IMR-90 (cell line): Measurements from ENCODE around the gene RINT1. TPM values are rescaled to one million over a fixed set of nuclear protein-coding genes. Genes with fewer than 3 reads are reported as not detected.

Experiments used
- ATAC-seq: fragments of 200-7000 bp; cut with Tn5 transposase; 2 replicates; pipeline ENCODE4 v1.9.1; 2020; ENCODE audit warnings: low read depth, mild to moderate bottlenecking, moderate library complexity
- BruUV-seq: library from RNA; stranded (reverse); fragments of 400-500 nt; replicated peaks from 2 replicates; lab custom pipeline; 2021; lab: Mats Ljungman, UMichigan
- CTCF ChIA-PET: fragments of 300-600 bp; formaldehyde crosslinking; extraction: SDS; loops from one replicate; lab custom pipeline; 2021; ENCODE audit warnings: antibody characterized with exemption; lab: Yijun Ruan, JAX
- POLR2A ChIA-PET: fragments of 300-600 bp; sonication (Branson Sonifier 250); formaldehyde crosslinking; loops from one replicate; lab custom pipeline; 2022; ENCODE audit warnings: antibody characterized with exemption; ENCODE audit not compliant: unreplicated experiment; lab: Charles Lee
- DNase-seq: peaks from one replicate; pipeline ENCODE4 v3.0.0; 2013
- H2AFZ ChIP-seq: replicated peaks from 2 replicates; pipeline ENCODE3; 2013; ENCODE audit warnings: low read length, mild to moderate bottlenecking; ENCODE audit not compliant: poor library complexity
- H2AK5ac ChIP-seq: 2 replicates; pipeline ENCODE4 v1.6.1; 2013; ENCODE audit warnings: low read depth, low read length, inconsistent platforms
- H2AK9ac ChIP-seq: replicated peaks from 2 replicates; pipeline ENCODE3; 2013; ENCODE audit warnings: mild to moderate bottlenecking, low read depth, low read length, moderate library complexity; ENCODE audit not compliant: poor library complexity
- H2BK120ac ChIP-seq: 2 replicates; pipeline ENCODE4 v1.6.1; 2013; ENCODE audit warnings: low read depth, low read length, inconsistent platforms
- H2BK15ac ChIP-seq: 3 replicates; pipeline ENCODE4 v1.6.1; 2013; ENCODE audit warnings: low read depth, low read length, inconsistent platforms
- H2BK20ac ChIP-seq: 2 replicates; pipeline ENCODE4 v1.6.1; 2013; ENCODE audit warnings: low read depth, mild to moderate bottlenecking, inconsistent platforms, low read length, moderate library complexity
- H2BK5ac ChIP-seq: 2 replicates; pipeline ENCODE4 v1.6.1; 2013; ENCODE audit warnings: mild to moderate bottlenecking, low read depth, low read length, inconsistent platforms; ENCODE audit not compliant: poor library complexity, severe bottlenecking
- H3K14ac ChIP-seq: replicated peaks from 2 replicates; pipeline ENCODE4 v1.6.1; 2013; ENCODE audit warnings: low read depth, low read length, inconsistent platforms
- H3K18ac ChIP-seq: 2 replicates; pipeline ENCODE4 v1.6.1; 2013; ENCODE audit warnings: low read depth, low read length, control low read depth
- H3K23ac ChIP-seq: 2 replicates; pipeline ENCODE4 v1.6.1; 2013; ENCODE audit warnings: low read depth, low read length, inconsistent platforms
- H3K27ac ChIP-seq: 2 replicates; pipeline ENCODE4 v1.5.1; 2013; ENCODE audit warnings: mild to moderate bottlenecking, control low read depth, low read length; ENCODE audit not compliant: insufficient read depth
- H3K27me3 ChIP-seq: 2 replicates; pipeline ENCODE4 v1.6.1; 2013; ENCODE audit warnings: low read length; ENCODE audit not compliant: control insufficient read depth, insufficient read depth
- H3K36me3 ChIP-seq: 2 replicates; pipeline ENCODE4 v1.6.1; 2013; ENCODE audit warnings: low read length, mixed read lengths; ENCODE audit not compliant: control insufficient read depth, insufficient read depth
- H3K4ac ChIP-seq: 2 replicates; pipeline ENCODE4 v1.6.1; 2013; ENCODE audit warnings: low read depth, low read length, inconsistent platforms
- H3K4me1 ChIP-seq: 2 replicates; pipeline ENCODE4 v1.6.1; 2013; ENCODE audit warnings: low read length, mixed read lengths; ENCODE audit not compliant: control insufficient read depth, insufficient read depth
- H3K4me2 ChIP-seq: 2 replicates; pipeline ENCODE4 v1.6.1; 2013; ENCODE audit warnings: low read depth, mild to moderate bottlenecking, control low read depth, low read length, moderate library complexity
- H3K4me3 ChIP-seq: 2 replicates; pipeline ENCODE4 v1.5.1; 2013; ENCODE audit warnings: low read depth, mild to moderate bottlenecking, control low read depth, low read length, moderate library complexity; ENCODE audit not compliant: insufficient read depth
- H3K56ac ChIP-seq: 2 replicates; pipeline ENCODE4 v1.6.1; 2013; ENCODE audit warnings: low read length, inconsistent platforms; ENCODE audit not compliant: insufficient read depth; ENCODE audit errors: extremely low read depth
- H3K79me1 ChIP-seq, 2 experiments: 2 replicates each; pipeline ENCODE4 v1.6.1; 2013; ENCODE audit warnings: low read length in 2 of 2, inconsistent platforms in 1 of 2, low read depth in 1 of 2
- H3K9ac ChIP-seq: 2 replicates; pipeline ENCODE4 v1.6.1; 2013; ENCODE audit warnings: low read depth, low read length, control low read depth
- H3K9me1 ChIP-seq: 2 replicates; pipeline ENCODE4 v1.6.1; 2013; ENCODE audit warnings: low read length, inconsistent platforms; ENCODE audit not compliant: insufficient read depth
- H3K9me3 ChIP-seq: 2 replicates; pipeline ENCODE4 v1.6.1; 2013; ENCODE audit warnings: low read length; ENCODE audit not compliant: control insufficient read depth, insufficient read depth
- H4K20me1 ChIP-seq: 2 replicates; pipeline ENCODE4 v1.6.1; 2013; ENCODE audit warnings: low read length, inconsistent platforms; ENCODE audit not compliant: insufficient read depth
- H4K5ac ChIP-seq: 2 replicates; pipeline ENCODE4 v1.6.1; 2013; ENCODE audit warnings: mild to moderate bottlenecking, low read depth, low read length, control low read depth
- H4K8ac ChIP-seq, 2 experiments: 2 replicates each; pipeline ENCODE4 v1.6.1; 2013; ENCODE audit warnings: low read depth in 2 of 2, low read length in 2 of 2, control low read depth in 1 of 2, inconsistent platforms in 1 of 2
- H4K91ac ChIP-seq: 2 replicates; pipeline ENCODE4 v1.6.1; 2013; ENCODE audit warnings: low read depth, low read length, inconsistent platforms; ENCODE audit not compliant: insufficient read depth
- BHLHE40 ChIP-seq: fragments of 150-350 bp; IDR thresholded peaks from 2 replicates; pipeline ENCODE4 v1.6.1; 2016; ENCODE audit warnings: mild to moderate bottlenecking, low read depth, low read length
- CEBPB ChIP-seq: IDR thresholded peaks from 2 replicates; pipeline ENCODE4 v1.6.1; 2012; ENCODE audit warnings: low read depth, low read length, improper control_type of control experiment
- CHD1 ChIP-seq: IDR thresholded peaks from 2 replicates; pipeline ENCODE4 v1.6.1; 2012; ENCODE audit warnings: low read depth, low read length, improper control_type of control experiment
- CTCF ChIP-seq: conservative IDR thresholded peaks from 2 replicates; pipeline ENCODE4 v1.5.1; 2012; ENCODE audit warnings: mild to moderate bottlenecking, low read depth, low read length, improper control_type of control experiment
- ELK1 ChIP-seq: fragments of 150-350 bp; IDR thresholded peaks from 2 replicates; pipeline ENCODE4 v1.6.1; 2016; ENCODE audit warnings: low read depth, mild to moderate bottlenecking, low read length, moderate library complexity, borderline replicate concordance
- FOS ChIP-seq: fragments of 150-350 bp; IDR thresholded peaks from 2 replicates; pipeline ENCODE4 v1.6.1; 2016; ENCODE audit warnings: low read depth, low read length
- MAFK ChIP-seq: IDR thresholded peaks from 2 replicates; pipeline ENCODE4 v1.6.1; 2012; ENCODE audit warnings: low read depth, low read length, improper control_type of control experiment
- MAZ ChIP-seq: IDR thresholded peaks from 2 replicates; pipeline ENCODE4 v1.6.1; 2012; ENCODE audit warnings: low read depth, mild to moderate bottlenecking, low read length, improper control_type of control experiment, moderate library complexity, borderline replicate concordance
- MXI1 ChIP-seq: IDR thresholded peaks from 2 replicates; pipeline ENCODE4 v1.6.1; 2012; ENCODE audit warnings: low read depth, mild to moderate bottlenecking, low read length, moderate library complexity, borderline replicate concordance
- NFE2L2 ChIP-seq: fragments of 150-350 bp; IDR thresholded peaks from 2 replicates; pipeline ENCODE4 v1.6.1; 2016; ENCODE audit warnings: low read depth, mild to moderate bottlenecking, low read length
- POLR2A ChIP-seq: IDR thresholded peaks from 2 replicates; pipeline ENCODE4 v1.6.1; 2012; ENCODE audit warnings: mild to moderate bottlenecking, low read depth, low read length
- RAD21 ChIP-seq: IDR thresholded peaks from 2 replicates; pipeline ENCODE4 v1.6.1; 2012; ENCODE audit warnings: low read length, improper control_type of control experiment
- RCOR1 ChIP-seq: IDR thresholded peaks from 2 replicates; pipeline ENCODE4 v1.6.1; 2012; ENCODE audit warnings: mild to moderate bottlenecking, low read length, improper control_type of control experiment; ENCODE audit not compliant: insufficient replicate concordance
- RFX5 ChIP-seq: IDR thresholded peaks from 2 replicates; pipeline ENCODE4 v1.8.0; 2012; ENCODE audit warnings: low read depth, mild to moderate bottlenecking, low read length, moderate library complexity
- SMC3 ChIP-seq: fragments of 150-350 bp; IDR thresholded peaks from 2 replicates; pipeline ENCODE4 v1.6.1; 2016; ENCODE audit warnings: low read depth, mild to moderate bottlenecking, antibody characterized with exemption, low read length, moderate library complexity
- USF2 ChIP-seq: fragments of 150-350 bp; IDR thresholded peaks from 2 replicates; pipeline ENCODE4 v1.6.1; 2017; ENCODE audit warnings: mild to moderate bottlenecking, antibody characterized with exemption, low read length, low read depth
- WGBS, 2 experiments: methylation state at CpG; one replicate each; pipeline versions ENCODE4 v1.1.5 to v1.1.7; 2013; ENCODE audit warnings: missing lambda C conversion rate in 2 of 2; ENCODE audit not compliant: insufficient read length in 1 of 2; ENCODE audit errors: extremely low coverage in 2 of 2; 5-methylcytosine and 5-hydroxymethylcytosine counted together
- dilution Hi-C: fragments of 300-500 bp; cut with HindIII; formaldehyde crosslinking; loops from one replicate; pipeline ENCODE4 v1.14.3; 2018; ENCODE audit warnings: low sequenced_read_pairs; ENCODE audit not compliant: unreplicated experiment
- in situ Hi-C: fragments of 300-500 bp; cut with MboI; formaldehyde crosslinking; loops from 3 replicates; pipeline ENCODE4 v1.14.3; 2019; ENCODE audit warnings: low sequenced_read_pairs, inconsistent platforms, mixed read lengths
- intact Hi-C: fragments of 100-400 bp; cut with micrococcal nuclease; formaldehyde crosslinking; loops from 2 replicates; pipeline ENCODE4 v1.10.0; 2022
- polyA plus RNA-seq, 3 experiments: library from polyadenylated mRNA; depleted of rRNA; stranded (reverse); fragments of >200 nt; gene quantifications; 2 replicates each; pipeline ENCODE4 v1.2.3, GENCODE V29; 2012; ENCODE audit warnings: low replicate concordance in 1 of 3
- total RNA-seq: library from RNA; depleted of rRNA; stranded (reverse); fragments of >200 nt; gene quantifications from 2 replicates; pipeline ENCODE4 v1.2.3, GENCODE V29; 2012

RINT1 gene
- total and polyA plus RNA-seq, 2 of the 4 experiments (the other 2 are of a cell fraction) = 15.9 to 23.1 TPM

- H4K8ac ChIP-seq = no peak overlapping the region
- H3K14ac ChIP-seq = no peak overlapping the region
- H3K27me3 ChIP-seq = no peaks in the 10 kb centered on the region
- H3K79me1 ChIP-seq = no peaks in the 10 kb centered on the region
- no peaks in the 10 kb centered on the region for H3K36me3 ChIP-seq
- in situ Hi-C loops (no loop called here), dilution Hi-C loops (no loop called here), intact Hi-C loops (loop anchor here (10.0 kb wide), 1 partner anchor 462 kb away; no protein-coding TSS in a partner anchor)
- no peak for DNase-seq
- no TSS peak for BruUV-seq
- peaks cover 2% of the 10 kb centered on the region for H3K9me3 ChIP-seq
- no peaks in the 10 kb centered on the region for H3K9me1 ChIP-seq
- no peak overlapping the region for H3K18ac ChIP-seq
- no peak overlapping the region for H4K91ac ChIP-seq
- H2AK5ac ChIP-seq = no peak overlapping the region
- H3K4me1 ChIP-seq = no peaks in the 10 kb centered on the region
- no peak overlapping the region for H3K4me2 ChIP-seq
- no peak overlapping the region for H3K56ac ChIP-seq
- TF ChIP-seq RAD21 (no peak), ELK1 (no peak), RFX5 (no peak), NFE2L2 (no peak), SMC3 (no peak), FOS (no peak), MAFK (no peak), CTCF (no peak), BHLHE40 (no peak), CEBPB (no peak), MXI1 (no peak), MAZ (no peak), RCOR1 (no peak), USF2 (no peak), CHD1 (no peak), POLR2A (no peak)
- no peak overlapping the region for H3K4ac ChIP-seq
- H2BK120ac ChIP-seq = no peak overlapping the region
- ChIA-PET CTCF (no interaction called here), POLR2A (no interaction called here)
- no peak overlapping the region for H2BK20ac ChIP-seq
- H4K20me1 ChIP-seq = no peaks in the 10 kb centered on the region
- H3K27ac ChIP-seq = no peak overlapping the region
- no peak for ATAC-seq
- no peak overlapping the region for H4K5ac ChIP-seq
- no peak overlapping the region for H3K23ac ChIP-seq
- no peak overlapping the region for H2BK15ac ChIP-seq
- H2AFZ ChIP-seq = no peak overlapping the region
- WGBS, 2 experiments = 100% methylated on average over 2 of the region's 39 CpGs; no CpG with 5 or more reads in 1 of the 2 experiments
- H3K4me3 ChIP-seq = no peak overlapping the region
- H2AK9ac ChIP-seq = no peak overlapping the region
- no peak overlapping the region for H2BK5ac ChIP-seq
- no peak overlapping the region for H3K9ac ChIP-seq
These were observed 51.1 kb downstream of the RINT1 start for GRCh38 chr7:105583061-105583460.
